Stomach (tissue), 9 donors: ENCODE measurements around the gene NEURL1B. TPM values are rescaled to one million over a fixed set of nuclear protein-coding genes. Genes with fewer than 3 reads are reported as not detected.

Experiments used
- DNase-seq, 2 donors: peaks; one replicate each; pipeline versions ENCODE4 v3.0.0 to v3.0.0-alpha.2; 2013 to 2019
- H3K27ac ChIP-seq, 5 donors: fragments of 200-600 bp in 4 of 5; sonication (generic) in 4 of 5; one replicate each; pipeline ENCODE4 v1.5.1; 2013 to 2019; ENCODE audit warnings: mild to moderate bottlenecking in 1 of 5, moderate library complexity in 1 of 5
- H3K27me3 ChIP-seq, 3 donors: fragments of 200-600 bp; sonication (generic); one replicate each; pipeline ENCODE4 v1.5.1; 2017 to 2019; ENCODE audit warnings: mixed run types in 1 of 3
- H3K36me3 ChIP-seq, 4 donors: fragments of 200-600 bp; sonication (generic); 1 replicate in 3 of 4; 2 replicates in 1 of 4; pipeline ENCODE4 v1.5.1; 2016 to 2019
- H3K4me1 ChIP-seq, 4 donors: fragments of 200-600 bp; sonication (generic); one replicate each; pipeline ENCODE4 v1.5.1; 2016 to 2019
- H3K4me3 ChIP-seq, 4 donors: fragments of 200-600 bp; sonication (generic) in 3 of 4; one replicate each; pipeline ENCODE4 v1.5.1; 2016 to 2019; ENCODE audit warnings: mild to moderate bottlenecking in 1 of 4
- H3K9me3 ChIP-seq, 4 donors: fragments of 200-600 bp; sonication (generic); one replicate each; pipeline ENCODE4 v1.5.1; 2016 to 2019
- EP300 ChIP-seq: sonication (generic); formaldehyde crosslinking; IDR thresholded peaks from one replicate; pipeline ENCODE4 v1.6.1; 2017; ENCODE audit warnings: antibody characterized with exemption
- POLR2A ChIP-seq, 4 donors: fragments of 450-650 bp; IDR thresholded peaks; one replicate each; pipeline ENCODE4 v1.6.1; 2016; ENCODE audit warnings: antibody characterized with exemption in 4 of 4, control low read depth in 2 of 4, mild to moderate bottlenecking in 1 of 4, moderate library complexity in 1 of 4
- POLR2AphosphoS5 ChIP-seq, 3 donors: sonication (generic); formaldehyde crosslinking; IDR thresholded peaks; one replicate each; pipeline ENCODE4 v1.6.1; 2016; ENCODE audit warnings: antibody characterized with exemption in 3 of 3
- WGBS, 5 donors: extraction: QIAGEN DNeasy Blood & Tissue Kit in 3 of 5; methylation state at CpG; one replicate each; pipeline versions ENCODE4 v1.1.5 to v1.1.7; 2013 to 2018; 5-methylcytosine and 5-hydroxymethylcytosine counted together
- intact Hi-C: fragments of 100-400 bp; cut with DNase I; formaldehyde crosslinking; loops from one replicate; pipeline ENCODE4 v1.15.1; 2023; ENCODE audit warnings: low total_unique reads
- polyA plus RNA-seq, 3 donors: library from polyadenylated mRNA; stranded (reverse); fragments of 200-250 nt; gene quantifications; one replicate each; pipeline ENCODE4 v1.2.3, GENCODE V29; 2013
- total RNA-seq, 5 donors: library from RNA; depleted of rRNA; stranded (reverse); fragments of >200 nt; gene quantifications; one replicate each; pipeline versions ENCODE4 v1.1.0 to v1.2.3, GENCODE V29; 2014 to 2016
- TF ChIP-seq, protein P1 (sequence below), 7 experiments: fragments of 450-650 bp in 4 of 7; fragments of 200-600 bp in 3 of 7; sonication (generic) in 3 of 7; IDR thresholded peaks; one replicate each; pipeline ENCODE4 v1.5.1; 2016 to 2019; ENCODE audit warnings: antibody characterized with exemption in 7 of 7, control low read depth in 2 of 7, mild to moderate bottlenecking in 1 of 7
- donor health status: healthy with polysubstance abuse.
- donor health status: Bipolar disorder and iron deficiency.
- donor health status: healthy.

Gene NEURL1B
- total and polyA plus RNA-seq, 8 donors, result 2.7 to 60.3 (median 9.8) TPM

DNA sequence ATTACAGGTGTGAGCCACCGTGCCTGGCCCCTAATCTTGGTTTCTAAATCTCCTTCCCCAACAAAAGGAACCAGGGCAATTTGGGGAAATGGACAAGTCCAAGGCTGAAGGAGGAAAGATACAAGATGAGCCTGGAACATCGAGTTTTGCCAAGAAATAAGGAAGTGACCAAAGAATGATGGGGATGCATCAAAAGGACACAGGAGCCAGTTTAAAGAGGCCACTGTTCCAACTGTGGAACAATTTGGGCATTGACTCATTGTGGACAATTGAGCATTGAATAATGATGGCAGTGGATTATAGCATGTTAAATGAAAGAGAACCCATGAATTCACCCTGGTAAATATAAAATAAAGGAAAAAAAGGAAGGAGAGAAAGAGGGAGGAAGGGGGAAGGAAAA lies 82.4 kb downstream of the NEURL1B start:
- no peak for DNase-seq
- 70 to 81% (median 73%) methylated on average over 2 of the region's 2 CpGs for WGBS, 5 donors
- no peaks in the 10 kb centered on the region for H3K27me3 ChIP-seq
- no peak overlapping the region for H3K27ac ChIP-seq
- no peaks in the 10 kb centered on the region for H3K36me3 ChIP-seq
- no peak for TF ChIP-seq EP300
- TF ChIP-seq POLR2AphosphoS5 (IDR thresholded peaks at IDR 0.05), result no peak
- TF ChIP-seq POLR2A (IDR thresholded peaks at IDR 0.05), result no peak
- TF ChIP-seq, protein P1, sequence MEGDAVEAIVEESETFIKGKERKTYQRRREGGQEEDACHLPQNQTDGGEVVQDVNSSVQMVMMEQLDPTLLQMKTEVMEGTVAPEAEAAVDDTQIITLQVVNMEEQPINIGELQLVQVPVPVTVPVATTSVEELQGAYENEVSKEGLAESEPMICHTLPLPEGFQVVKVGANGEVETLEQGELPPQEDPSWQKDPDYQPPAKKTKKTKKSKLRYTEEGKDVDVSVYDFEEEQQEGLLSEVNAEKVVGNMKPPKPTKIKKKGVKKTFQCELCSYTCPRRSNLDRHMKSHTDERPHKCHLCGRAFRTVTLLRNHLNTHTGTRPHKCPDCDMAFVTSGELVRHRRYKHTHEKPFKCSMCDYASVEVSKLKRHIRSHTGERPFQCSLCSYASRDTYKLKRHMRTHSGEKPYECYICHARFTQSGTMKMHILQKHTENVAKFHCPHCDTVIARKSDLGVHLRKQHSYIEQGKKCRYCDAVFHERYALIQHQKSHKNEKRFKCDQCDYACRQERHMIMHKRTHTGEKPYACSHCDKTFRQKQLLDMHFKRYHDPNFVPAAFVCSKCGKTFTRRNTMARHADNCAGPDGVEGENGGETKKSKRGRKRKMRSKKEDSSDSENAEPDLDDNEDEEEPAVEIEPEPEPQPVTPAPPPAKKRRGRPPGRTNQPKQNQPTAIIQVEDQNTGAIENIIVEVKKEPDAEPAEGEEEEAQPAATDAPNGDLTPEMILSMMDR (IDR thresholded peaks at IDR 0.05), result no peak
- no peak overlapping the region for H3K4me3 ChIP-seq
- intact Hi-C loops, result no loop called here
- no peaks in the 10 kb centered on the region for H3K9me3 ChIP-seq
- peaks cover 5 to 16% (median 10%) of the 10 kb centered on the region in 4 donors for H3K4me1 ChIP-seq

DNA sequence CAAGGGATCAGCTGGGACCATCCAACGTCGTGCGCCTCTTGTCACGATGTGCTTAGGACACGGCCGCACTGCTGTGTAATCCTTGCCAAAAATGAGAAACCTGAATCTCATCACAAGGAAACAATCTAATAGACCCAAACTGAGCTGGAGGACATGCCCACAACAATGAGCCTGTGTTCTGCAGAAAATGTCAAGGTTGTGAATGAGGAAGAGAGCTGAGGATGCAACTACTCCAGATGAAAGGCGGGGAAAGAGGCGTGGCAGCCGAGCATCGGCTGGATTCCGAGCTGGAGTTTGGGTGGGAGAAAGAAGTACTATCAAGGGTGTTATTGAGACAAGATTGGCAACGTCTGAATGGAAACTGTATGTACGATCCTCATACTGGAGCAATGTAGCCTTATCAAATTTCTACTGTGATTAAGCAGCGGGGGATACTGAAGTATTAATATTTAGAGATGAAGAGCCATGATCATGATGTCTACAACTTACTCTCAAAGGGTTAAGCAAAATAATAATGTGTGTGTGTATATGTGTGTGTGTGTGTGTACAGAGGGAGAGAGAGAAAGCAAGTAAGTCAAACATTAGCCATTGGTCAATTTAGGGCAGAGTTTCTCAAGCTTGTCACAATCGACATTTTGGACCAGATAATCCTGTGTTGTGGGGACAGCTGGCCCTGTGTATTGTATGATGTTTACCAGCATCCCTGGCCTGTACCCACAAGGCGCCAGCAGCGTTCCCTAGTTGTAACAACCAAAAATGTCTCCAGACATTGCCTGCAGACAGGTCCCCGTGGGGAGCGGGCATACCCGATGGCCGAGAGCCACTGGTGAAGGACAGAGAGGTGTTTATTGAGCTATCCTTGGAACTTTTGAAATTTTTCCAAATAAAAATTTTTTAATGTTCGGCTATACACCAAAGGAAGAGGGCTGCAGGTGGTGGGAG lies 83.5 kb downstream of the NEURL1B start:
- no peaks in the 10 kb centered on the region for H3K36me3 ChIP-seq
- no peaks in the 10 kb centered on the region for H3K9me3 ChIP-seq
- 57 to 67% (median 60%) methylated on average over 22 of the region's 22 CpGs for WGBS, 5 donors
- no peak for TF ChIP-seq POLR2AphosphoS5 (IDR thresholded peaks at IDR 0.05)
- TF ChIP-seq EP300, result no peak
- TF ChIP-seq, protein P1 (IDR thresholded peaks at IDR 0.05), result no peak
- no peak for TF ChIP-seq POLR2A (IDR thresholded peaks at IDR 0.05)
- no peak overlapping the region for H3K4me3 ChIP-seq
- H3K4me1 ChIP-seq, result peaks cover 5 to 16% (median 10%) of the 10 kb centered on the region in 4 donors
- no peak for DNase-seq
- no peaks in the 10 kb centered on the region for H3K27me3 ChIP-seq
- no peak overlapping the region for H3K27ac ChIP-seq
- intact Hi-C loops, result no loop called here

DNA sequence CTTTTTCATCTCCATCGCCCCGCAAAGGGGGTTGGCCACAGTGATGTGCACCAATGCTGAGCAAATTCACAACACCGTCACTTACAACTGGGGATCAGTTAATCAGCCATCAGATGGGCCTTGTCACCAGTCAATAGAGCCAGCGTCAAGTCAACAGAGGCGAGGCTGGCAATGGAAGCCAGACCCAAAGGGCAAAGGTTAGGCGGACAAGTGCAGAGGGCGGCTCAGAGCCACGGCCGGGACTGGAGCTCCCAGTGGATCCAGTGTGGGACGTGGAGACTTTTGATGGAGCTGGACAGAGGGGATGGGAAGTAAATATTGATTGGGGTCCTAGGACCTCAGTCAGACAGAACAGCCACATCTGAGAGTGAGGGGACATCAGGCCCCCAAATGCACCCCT lies 84.2 kb downstream of the NEURL1B start:
- no peak for TF ChIP-seq POLR2AphosphoS5 (IDR thresholded peaks at IDR 0.05)
- TF ChIP-seq POLR2A (IDR thresholded peaks at IDR 0.05), result no peak
- TF ChIP-seq EP300, result no peak
- TF ChIP-seq, protein P1 (IDR thresholded peaks at IDR 0.05), result no peak
- Histone ChIP-seq H3K4me1 (peaks cover 5 to 16% (median 10%) of the 10 kb centered on the region in 4 donors), H3K36me3 (no peaks in the 10 kb centered on the region), H3K9me3 (no peaks in the 10 kb centered on the region), H3K27ac (no peak overlapping the region), H3K27me3 (no peaks in the 10 kb centered on the region), H3K4me3 (no peak overlapping the region)
- WGBS, 5 donors, result 70 to 86% (median 81%) methylated on average over 10 of the region's 10 CpGs
- no peak for DNase-seq
- intact Hi-C loops, result no loop called here

DNA sequence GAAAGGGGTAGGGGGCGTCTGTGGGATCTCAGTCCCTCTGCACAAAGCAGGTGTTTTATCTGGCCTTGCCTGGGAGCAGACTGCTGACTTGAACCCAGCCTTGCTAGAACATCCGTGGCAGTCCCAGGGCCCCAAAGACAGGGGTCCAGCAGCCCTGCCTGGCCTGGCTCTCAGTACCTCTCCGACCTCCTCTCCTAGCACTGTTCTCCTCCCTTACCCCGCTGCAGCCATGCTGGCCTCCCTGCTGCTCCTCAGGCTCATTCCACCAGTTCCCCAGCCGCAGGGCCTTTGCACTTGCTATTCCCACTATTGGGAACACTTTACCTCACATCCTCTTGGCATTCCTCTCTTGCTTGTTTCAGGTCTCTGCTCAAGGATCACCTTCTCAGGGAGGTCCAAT lies 84.7 kb downstream of the NEURL1B start:
- no peak overlapping the region for H3K27ac ChIP-seq
- H3K36me3 ChIP-seq, result no peaks in the 10 kb centered on the region
- WGBS, 5 donors, result 91 to 97% (median 92%) methylated on average over 4 to 5 of the region's 5 CpGs
- TF ChIP-seq, protein P1 (IDR thresholded peaks at IDR 0.05), result no peak
- TF ChIP-seq POLR2AphosphoS5 (IDR thresholded peaks at IDR 0.05) (no peak), POLR2A (IDR thresholded peaks at IDR 0.05) (no peak), EP300 (no peak)
- H3K9me3 ChIP-seq, result no peaks in the 10 kb centered on the region
- no peak overlapping the region for H3K4me3 ChIP-seq
- DNase-seq, result no peak
- H3K27me3 ChIP-seq, result no peaks in the 10 kb centered on the region
- intact Hi-C loops, result no loop called here
- H3K4me1 ChIP-seq, result peaks cover 5 to 17% (median 10%) of the 10 kb centered on the region in 4 donors
